NCI-H2227 (cell line): ENCODE results near the gene ZCCHC13.
"Not testable (repeated sequence)": the region's sequence is repeated elsewhere in the genome, so short reads cannot be mapped to it uniquely, and the experiment has no call there.

Source experiments
- DNase-seq: peaks from one replicate; lab custom pipeline; 2025; ENCODE audit not compliant: unreplicated experiment; lab: John Stamatoyannopoulos, UW

The ZCCHC13 gene

DNA sequence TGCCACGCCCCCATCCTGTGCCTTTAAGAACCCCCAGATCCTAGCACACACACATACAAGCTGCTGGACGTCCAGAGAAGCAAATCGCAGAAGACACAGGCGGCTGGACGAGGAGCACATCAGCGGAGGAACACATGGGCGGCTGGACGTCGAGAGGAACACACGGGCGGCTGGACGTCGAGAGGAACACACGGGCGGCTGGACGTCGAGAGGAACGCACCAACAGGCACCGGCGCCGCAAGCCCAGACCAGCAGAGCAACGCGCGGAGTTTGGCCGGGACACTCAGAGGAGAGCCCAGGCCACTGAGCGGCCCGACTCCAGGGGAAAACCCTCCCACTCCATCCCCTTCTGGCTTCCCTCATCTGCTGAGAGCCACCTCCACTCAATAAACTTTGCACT is 17.2 kb downstream of the ZCCHC13 start:
- DNase-seq, result no peak

DNA sequence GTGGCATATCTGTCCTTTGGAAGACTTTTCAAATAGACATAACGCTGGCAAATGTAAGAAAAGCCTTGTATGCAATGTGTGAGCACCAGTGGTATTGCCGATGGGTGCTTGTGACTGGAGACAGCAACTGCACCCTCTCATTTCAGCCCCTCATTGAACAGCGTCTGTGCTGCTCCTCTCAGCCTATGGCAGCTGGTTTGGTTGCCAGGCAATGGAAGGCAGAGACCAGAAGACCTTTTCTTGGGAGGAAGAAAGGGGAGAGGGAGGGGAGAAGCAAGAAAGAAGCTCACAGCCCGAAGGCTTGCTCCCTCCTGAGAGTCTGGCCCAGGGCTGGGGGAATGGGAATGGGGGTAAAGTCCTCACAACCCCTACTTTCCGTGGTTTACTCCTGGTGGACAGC is 20.2 kb downstream of the ZCCHC13 start:
- peak; percentile 31 for DNase-seq

DNA sequence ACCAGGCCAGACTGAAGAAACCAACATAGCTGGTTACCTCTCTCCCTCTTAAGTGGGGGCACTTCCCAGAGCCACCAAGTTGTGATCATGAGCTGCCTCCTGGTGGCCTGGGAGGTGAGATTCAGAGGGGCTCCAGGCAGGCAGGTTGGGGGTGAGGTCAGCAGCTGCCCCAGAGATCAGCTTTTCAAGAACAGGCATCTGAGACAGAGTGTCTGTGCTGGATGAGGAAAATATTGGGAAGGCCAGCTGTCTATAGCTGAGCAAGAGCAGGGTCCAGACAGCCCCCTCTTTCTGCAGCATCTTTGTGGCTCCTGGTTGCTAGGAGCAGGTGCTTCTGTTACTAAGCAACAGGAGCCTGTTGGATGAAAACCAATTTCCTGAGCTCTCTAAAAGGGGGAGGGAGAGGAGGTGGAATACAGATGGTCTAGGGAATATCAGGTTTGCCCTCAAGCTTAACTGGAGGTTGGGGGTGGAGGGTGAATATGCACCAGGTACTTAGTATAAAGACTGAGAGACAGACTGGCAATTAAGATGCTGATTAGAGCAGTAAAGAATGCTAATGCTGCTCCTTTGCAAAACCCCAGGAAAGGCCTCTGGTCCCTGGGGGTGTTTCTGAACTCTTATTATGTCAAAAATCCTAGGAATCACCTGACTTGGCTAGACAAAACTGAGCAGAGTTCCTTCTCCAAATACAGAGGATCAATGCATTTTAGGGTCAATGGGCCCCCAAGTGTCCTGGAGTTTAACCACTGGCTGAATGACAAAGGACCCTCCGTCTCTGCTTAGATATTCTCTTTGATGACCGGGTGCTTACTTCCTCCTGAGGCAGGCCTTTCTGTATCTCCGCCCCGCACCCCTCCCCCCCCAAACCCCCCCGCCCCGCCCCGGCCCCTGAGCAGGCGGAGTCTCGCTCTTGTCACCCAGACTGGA is 21.4 kb downstream of the ZCCHC13 start:
- peak; percentile 84 for DNase-seq

DNA sequence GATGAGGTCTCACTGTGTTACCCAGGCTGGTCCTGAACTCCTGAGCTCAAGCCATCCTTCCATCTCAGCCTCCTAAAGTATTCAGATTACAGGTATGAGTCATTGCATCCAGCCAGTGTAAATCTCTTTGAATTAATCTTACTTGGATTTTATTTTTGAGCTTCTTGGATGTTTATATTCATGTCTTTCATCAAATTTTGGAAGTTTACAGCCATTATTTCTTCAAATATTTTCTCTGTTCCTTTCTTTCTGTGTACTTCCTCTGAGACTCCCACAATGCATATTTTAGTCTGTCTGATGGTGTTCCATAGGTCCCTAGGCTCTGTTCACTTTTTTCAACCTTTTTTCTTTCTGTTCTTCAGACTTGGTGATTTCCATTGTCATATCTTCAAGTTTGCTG is 34.9 kb downstream of the ZCCHC13 start:
- no peak for DNase-seq

DNA sequence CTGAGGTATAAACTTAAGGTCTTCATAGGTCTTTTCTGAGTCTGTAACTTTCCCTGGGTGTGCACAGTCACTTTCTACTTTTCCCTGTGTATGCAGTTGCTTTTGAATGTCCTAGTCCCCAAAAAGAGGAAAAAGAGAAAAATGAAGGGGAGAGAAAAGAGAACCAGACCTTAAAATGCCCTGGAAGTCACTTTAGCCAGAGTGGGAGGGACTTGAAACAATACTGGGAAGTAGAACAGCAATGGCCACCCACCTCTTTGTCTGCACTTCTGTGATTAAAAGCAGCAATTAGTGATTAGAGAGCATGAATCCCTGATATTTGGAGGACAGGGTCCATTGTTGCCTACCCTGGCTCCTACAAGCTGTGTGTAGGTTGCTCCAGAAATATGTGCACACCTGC is 36.1 kb downstream of the ZCCHC13 start:
- DNase-seq, result no peak

- DNase-seq, result not testable (repeated sequence)
Observed at GRCh38 chrX:74342211-74342610, 38.2 kb downstream of the ZCCHC13 start.

DNA sequence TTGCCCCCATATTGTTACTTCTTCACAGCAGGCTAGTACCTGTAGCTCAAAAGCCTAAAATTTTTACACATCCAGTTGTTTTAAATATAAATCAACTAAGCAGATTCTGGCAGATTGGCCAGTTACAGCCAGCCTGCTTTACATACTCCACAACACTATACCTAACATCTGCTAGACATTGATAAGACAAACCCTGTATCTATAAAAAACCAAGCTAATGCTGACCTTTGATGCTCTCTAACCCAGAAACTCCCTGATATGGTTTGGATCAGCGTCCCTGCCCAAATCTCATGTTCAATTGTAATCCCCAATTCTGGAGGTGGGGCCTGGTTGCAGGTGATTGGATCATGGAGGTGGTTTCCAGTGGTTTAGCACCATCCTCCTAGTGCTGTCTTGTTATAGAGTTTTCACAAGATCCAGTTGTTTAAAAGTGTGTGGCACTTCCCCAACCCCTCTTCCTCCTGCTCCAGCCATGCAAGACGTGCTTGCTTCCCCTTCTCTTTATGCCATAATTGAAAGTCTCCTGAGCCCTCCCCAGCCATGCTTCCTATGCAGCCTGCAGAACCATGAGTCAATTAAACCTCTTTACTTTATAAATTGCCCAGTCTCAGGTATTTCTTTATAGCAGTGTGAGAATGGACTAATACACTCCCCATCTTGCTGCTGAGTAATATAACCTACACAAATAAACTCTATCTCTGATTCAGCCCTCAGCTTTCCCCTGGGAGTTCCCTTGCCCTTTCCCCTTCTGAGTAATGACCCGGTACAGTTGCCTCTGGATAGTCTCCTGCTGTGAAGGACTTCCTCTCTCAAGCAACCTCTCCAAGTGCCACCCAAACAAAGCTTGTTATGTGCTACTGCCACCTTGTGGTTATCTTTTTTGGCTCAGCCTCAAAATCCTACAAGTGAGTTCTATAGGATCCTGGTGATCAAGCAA is 39.6 kb downstream of the ZCCHC13 start:
- peak; percentile 90 for DNase-seq

DNA sequence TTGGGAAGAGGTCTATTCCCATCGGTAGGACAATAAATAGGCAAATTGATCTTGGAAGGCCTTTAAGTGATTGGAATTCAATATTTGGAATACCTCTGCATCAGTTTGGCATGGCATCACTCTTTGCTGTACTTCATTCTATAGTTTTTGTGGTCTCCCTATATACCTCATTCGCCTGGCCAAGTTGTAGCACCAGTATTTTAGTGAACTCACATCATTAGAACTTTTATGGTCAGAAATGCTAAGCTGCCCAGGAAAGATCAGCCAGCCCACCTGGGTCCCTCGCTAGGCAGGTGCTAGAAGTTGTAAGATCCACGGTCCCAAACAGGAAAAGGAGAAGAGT is 40.3 kb downstream of the ZCCHC13 start:
- no peak for DNase-seq

DNA sequence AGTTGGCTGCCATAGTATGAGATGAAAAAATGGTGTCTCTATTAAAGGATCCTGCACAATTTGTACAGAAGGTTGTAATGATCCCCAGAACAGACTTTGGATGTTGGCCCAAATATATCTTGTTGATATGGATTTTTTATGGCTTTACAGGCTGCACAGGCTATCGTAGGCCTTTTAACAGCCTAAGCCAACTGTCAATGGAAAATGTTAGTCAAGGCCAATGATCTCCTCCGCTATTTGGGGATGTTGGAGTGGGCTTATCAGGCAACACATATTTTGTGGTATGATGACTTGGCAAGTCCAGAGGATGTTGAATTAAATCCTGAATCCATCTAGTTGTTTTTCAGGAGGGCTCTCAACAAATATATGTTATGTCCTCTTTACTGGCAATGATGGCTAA is 42.1 kb downstream of the ZCCHC13 start:
- DNase-seq, result no peak

- DNase-seq, result no peak
Observed at GRCh38 chrX:74349387-74349786, 45.4 kb downstream of the ZCCHC13 start.

GRCh38 chrX:74351760-74352159 is 47.8 kb downstream of the ZCCHC13 start:
- DNase-seq, result no peak

DNA sequence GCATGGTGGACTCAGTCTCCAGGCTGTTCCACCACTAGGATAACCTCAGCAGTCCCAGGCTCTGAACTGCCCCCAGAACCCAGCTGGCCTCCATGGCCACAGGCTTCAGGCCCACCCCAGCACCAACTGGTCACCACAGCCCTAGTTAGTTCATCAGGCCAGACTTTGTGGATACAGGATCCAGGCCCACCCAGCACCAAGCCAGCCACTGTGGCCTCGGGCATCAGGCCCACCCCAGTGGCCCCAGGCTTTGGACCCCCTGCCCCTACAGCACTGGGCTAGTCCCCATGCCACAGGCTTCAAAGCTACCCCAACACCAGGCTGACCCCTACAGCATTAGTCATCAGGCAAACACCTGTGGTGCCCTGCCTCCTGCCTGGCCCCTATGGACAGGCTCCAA is 50.0 kb downstream of the ZCCHC13 start:
- DNase-seq, result no peak
